Liver (tissue), 9 donors: Measurements from ENCODE around the gene RMND5A. TPM values are rescaled to one million over a fixed set of nuclear protein-coding genes. Genes with fewer than 3 reads are reported as not detected.

Source experiments
- DNase-seq: peaks from one replicate; pipeline ENCODE4 v3.0.0-alpha.2; 2017; ENCODE audit warnings: low spot score
- H3K27ac ChIP-seq, 2 donors: one replicate each; pipeline ENCODE4 v1.7.0; 2013; ENCODE audit warnings: inconsistent platforms in 2 of 2, low read length in 2 of 2, control low read depth in 1 of 2, low read depth in 1 of 2, mild to moderate bottlenecking in 1 of 2
- H3K27me3 ChIP-seq, 4 donors: one replicate each; pipeline versions ENCODE4 v1.6.1 to v1.7.0; 2013; ENCODE audit warnings: low read length in 3 of 4, inconsistent platforms in 1 of 4, mild to moderate bottlenecking in 1 of 4, moderate library complexity in 1 of 4; ENCODE audit not compliant: control insufficient read depth in 4 of 4, insufficient read depth in 4 of 4
- H3K36me3 ChIP-seq, 4 donors: one replicate each; pipeline versions ENCODE4 v1.6.1 to v1.7.0; 2013; ENCODE audit warnings: low read length in 3 of 4, mild to moderate bottlenecking in 3 of 4, low read depth in 1 of 4, moderate library complexity in 1 of 4; ENCODE audit not compliant: control insufficient read depth in 4 of 4, insufficient read depth in 3 of 4
- H3K4me1 ChIP-seq, 4 donors: one replicate each; pipeline versions ENCODE4 v1.6.1 to v1.7.0; 2013; ENCODE audit warnings: low read length in 3 of 4, mild to moderate bottlenecking in 3 of 4, moderate library complexity in 1 of 4; ENCODE audit not compliant: control insufficient read depth in 4 of 4, insufficient read depth in 4 of 4
- H3K4me3 ChIP-seq, 3 donors: one replicate each; pipeline versions ENCODE4 v1.6.1 to v1.7.0; 2013; ENCODE audit warnings: low read length in 3 of 3, control low read depth in 1 of 3, low read depth in 1 of 3, mild to moderate bottlenecking in 1 of 3
- H3K9ac ChIP-seq, 2 donors: one replicate each; pipeline ENCODE4 v1.7.0; 2013; ENCODE audit warnings: low read length in 2 of 2, mild to moderate bottlenecking in 2 of 2, moderate library complexity in 2 of 2, control low read depth in 1 of 2, low read depth in 1 of 2
- H3K9me3 ChIP-seq, 4 donors: one replicate each; pipeline versions ENCODE4 v1.6.1 to v1.7.0; 2013; ENCODE audit warnings: low read length in 3 of 4; ENCODE audit not compliant: control insufficient read depth in 4 of 4
- CTCF ChIP-seq: fragments of 150-350 bp; IDR thresholded peaks from 2 replicates; pipeline ENCODE4 v1.5.1; 2017; ENCODE audit warnings: improper control_type of control experiment, low read depth, low read length; ENCODE audit not compliant: missing input control
- EGR1 ChIP-seq, 2 donors: IDR thresholded peaks; 2 replicates each; pipeline ENCODE4 v1.6.1; 2016 to 2018; ENCODE audit warnings: antibody characterized with exemption in 2 of 2, low read depth in 2 of 2
- FOXA1 ChIP-seq: IDR thresholded peaks from 2 replicates; pipeline ENCODE4 v1.6.1; 2016; ENCODE audit warnings: antibody characterized with exemption
- FOXA2 ChIP-seq: IDR thresholded peaks from 2 replicates; pipeline ENCODE4 v1.6.1; 2016; ENCODE audit warnings: antibody characterized with exemption
- GABPA ChIP-seq, 2 donors: IDR thresholded peaks in 1 of 2; conservative IDR thresholded peaks in 1 of 2; 2 replicates each; pipeline ENCODE4 v1.6.1; 2016; ENCODE audit warnings: antibody characterized with exemption in 2 of 2, mild to moderate bottlenecking in 1 of 2, moderate library complexity in 1 of 2
- HNF4A ChIP-seq, 2 donors: conservative IDR thresholded peaks; 2 replicates each; pipeline ENCODE4 v1.6.1; 2016; ENCODE audit warnings: antibody characterized with exemption in 2 of 2, mild to moderate bottlenecking in 2 of 2
- HNF4G ChIP-seq: IDR thresholded peaks from 2 replicates; pipeline ENCODE4 v1.6.1; 2016; ENCODE audit warnings: antibody characterized with exemption
- JUND ChIP-seq, 2 donors: IDR thresholded peaks; 2 replicates each; pipeline ENCODE4 v1.6.1; 2016; ENCODE audit warnings: antibody characterized with exemption in 2 of 2
- MAX ChIP-seq: IDR thresholded peaks from 2 replicates; pipeline ENCODE4 v1.6.1; 2016; ENCODE audit warnings: antibody characterized with exemption
- NR2F2 ChIP-seq: IDR thresholded peaks from 2 replicates; pipeline ENCODE4 v1.6.1; 2016; ENCODE audit warnings: antibody characterized with exemption
- RAD21 ChIP-seq, 2 donors: IDR thresholded peaks; 2 replicates each; pipeline ENCODE4 v1.6.1; 2016; ENCODE audit warnings: antibody characterized with exemption in 2 of 2, mild to moderate bottlenecking in 2 of 2
- REST ChIP-seq: IDR thresholded peaks from 2 replicates; pipeline ENCODE4 v1.6.1; 2016; ENCODE audit warnings: antibody characterized with exemption, mild to moderate bottlenecking
- RXRA ChIP-seq, 2 donors: IDR thresholded peaks; 2 replicates each; pipeline ENCODE4 v1.6.1; 2017 to 2018; ENCODE audit warnings: antibody characterized with exemption in 2 of 2, mild to moderate bottlenecking in 1 of 2
- TAF1 ChIP-seq: conservative IDR thresholded peaks from 2 replicates; pipeline ENCODE4 v1.6.1; 2016; ENCODE audit warnings: antibody characterized with exemption, mild to moderate bottlenecking
- YY1 ChIP-seq: IDR thresholded peaks from 2 replicates; pipeline ENCODE4 v1.6.1; 2016; ENCODE audit warnings: antibody characterized with exemption, mild to moderate bottlenecking
- ZBTB33 ChIP-seq: IDR thresholded peaks from 2 replicates; pipeline ENCODE4 v1.6.1; 2016; ENCODE audit warnings: antibody characterized with exemption
- WGBS: extraction: QIAGEN DNeasy Blood & Tissue Kit; methylation state at CpG from one replicate; pipeline ENCODE4 v1.1.7; 2013; 5-methylcytosine and 5-hydroxymethylcytosine counted together
- polyA plus RNA-seq, 2 donors: library from polyadenylated mRNA; stranded (reverse) in 1 of 2; unstranded in 1 of 2; fragments of 200-250 nt in 1 of 2; fragments of >200 nt in 1 of 2; fragmentation: Nextera tagmentation in 1 of 2; extraction: Ambion mirVana in 1 of 2; gene quantifications; one replicate each; pipeline versions ENCODE4 v1.2.1 to v1.2.3, GENCODE V29; 2013 to 2015
- total RNA-seq, 2 donors: library from RNA; depleted of rRNA; stranded (reverse); fragments of >200 nt; gene quantifications; one replicate each; pipeline ENCODE4 v1.2.3, GENCODE V29; 2014
- TF ChIP-seq, protein P1 (sequence below): IDR thresholded peaks from 2 replicates; pipeline ENCODE4 v1.6.1; 2016; ENCODE audit warnings: antibody characterized with exemption
- donor health status: healthy.
- donor health status: healthy.
- donor health status: healthy.
- donor health status: healthy.
- donor health status: healthy.

RMND5A gene
- total and polyA plus RNA-seq, 4 donors, result 8.8 to 74.5 (median 29.2) TPM

GRCh38 chr2:86768189-86768949 is 48.3 kb downstream of the RMND5A start:
- Histone ChIP-seq H3K27ac (no peak overlapping the region), H3K9ac (no peak overlapping the region), H3K4me1 (no peaks in the 10 kb centered on the region), H3K27me3 (no peaks in the 10 kb centered on the region), H3K9me3 (no peaks in the 10 kb centered on the region), H3K4me3 (no peak overlapping the region), H3K36me3 (peaks cover 6 to 55% (median 36%) of the 10 kb centered on the region in 4 donors)
- WGBS, result 88% methylated on average over 5 of the region's 5 CpGs
- TF ChIP-seq ZBTB33, result no peak
- TF ChIP-seq EGR1 (IDR thresholded peaks at IDR 0.05; ENCODE audit: low read depth in 2 of 2), result no peak
- no peak for TF ChIP-seq GABPA (IDR thresholded peaks at IDR 0.05 in 1 of 2, conservative IDR thresholded peaks at IDR 0.05 in 1 of 2)
- no peak for TF ChIP-seq NR2F2
- TF ChIP-seq TAF1, result no peak
- TF ChIP-seq REST, result no peak
- no peak for TF ChIP-seq CTCF
- TF ChIP-seq HNF4G, result no peak
- TF ChIP-seq HNF4A (conservative IDR thresholded peaks at IDR 0.05), result no peak
- TF ChIP-seq RXRA (IDR thresholded peaks at IDR 0.05), result no peak
- TF ChIP-seq RAD21 (IDR thresholded peaks at IDR 0.05), result no peak
- DNase-seq, result no peak

- DNase-seq, result no peak
- no peak overlapping the region for H3K27ac ChIP-seq
- H3K27me3 ChIP-seq, result no peaks in the 10 kb centered on the region
- no peak overlapping the region for H3K9ac ChIP-seq
- no peaks in the 10 kb centered on the region for H3K9me3 ChIP-seq
- peaks cover 9 to 66% (median 45%) of the 10 kb centered on the region in 4 donors for H3K36me3 ChIP-seq
- no peaks in the 10 kb centered on the region for H3K4me1 ChIP-seq
- H3K4me3 ChIP-seq, result no peak overlapping the region
- WGBS, result 91% methylated on average over 4 of the region's 4 CpGs
- TF ChIP-seq FOXA2, result no peak
- no peak for TF ChIP-seq RXRA (IDR thresholded peaks at IDR 0.05)
- no peak for TF ChIP-seq MAX
- no peak for TF ChIP-seq YY1
- no peak for TF ChIP-seq JUND (IDR thresholded peaks at IDR 0.05)
- TF ChIP-seq FOXA1, result no peak
- no peak for TF ChIP-seq REST
- TF ChIP-seq, protein P1, sequence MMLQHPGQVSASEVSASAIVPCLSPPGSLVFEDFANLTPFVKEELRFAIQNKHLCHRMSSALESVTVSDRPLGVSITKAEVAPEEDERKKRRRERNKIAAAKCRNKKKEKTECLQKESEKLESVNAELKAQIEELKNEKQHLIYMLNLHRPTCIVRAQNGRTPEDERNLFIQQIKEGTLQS, result no peak
- no peak for TF ChIP-seq RAD21 (IDR thresholded peaks at IDR 0.05)
- no peak for TF ChIP-seq ZBTB33
- no peak for TF ChIP-seq TAF1
- TF ChIP-seq HNF4G, result no peak
These were observed 49.7 kb downstream of the RMND5A start for GRCh38 chr2:86769838-86770237.
